Mesothelial cell of epicardium (in vitro differentiated cells): ENCODE data around the gene PEX5L. TPM values are rescaled to one million over a fixed set of nuclear protein-coding genes. Genes with fewer than 3 reads are reported as not detected.

Source experiments
- DNase-seq, 2 experiments: peaks; one replicate each; pipeline ENCODE4 v3.0.0; 2021; ENCODE audit warnings: low spot score in 2 of 2; ENCODE audit not compliant: unreplicated experiment in 2 of 2
- H3K27ac Mint-ChIP-seq: 2 replicates; pipeline ENCODE4 v1.8.0; 2021; ENCODE audit warnings: mixed read lengths
- H3K27me3 Mint-ChIP-seq: 2 replicates; pipeline ENCODE4 v1.8.0; 2021; ENCODE audit warnings: low read depth, mixed read lengths
- H3K36me3 Mint-ChIP-seq: 2 replicates; pipeline ENCODE4 v1.8.0; 2021; ENCODE audit warnings: mixed read lengths
- H3K4me1 Mint-ChIP-seq: 2 replicates; pipeline ENCODE4 v1.8.0; 2021; ENCODE audit warnings: mixed read lengths
- H3K4me3 Mint-ChIP-seq: 2 replicates; pipeline ENCODE4 v1.8.0; 2021; ENCODE audit warnings: mild to moderate bottlenecking, moderate library complexity, mixed read lengths
- H3K9me3 Mint-ChIP-seq: 2 replicates; pipeline ENCODE4 v1.8.0; 2021; ENCODE audit warnings: mixed read lengths
- total RNA-seq: library from RNA; stranded (reverse); gene quantifications from 3 replicates; pipeline ENCODE4 v1.2.1, GENCODE V29; 2021
- TF ChIP-seq, protein P1 (sequence below): fragments of 200-600 bp; sonication (generic); IDR thresholded peaks from one replicate; pipeline ENCODE4 v1.5.0; 2021; ENCODE audit warnings: antibody characterized with exemption; ENCODE audit not compliant: unreplicated experiment

The PEX5L gene
- total RNA-seq, 1 donor from 2014 or later: 0.04 TPM

DNA sequence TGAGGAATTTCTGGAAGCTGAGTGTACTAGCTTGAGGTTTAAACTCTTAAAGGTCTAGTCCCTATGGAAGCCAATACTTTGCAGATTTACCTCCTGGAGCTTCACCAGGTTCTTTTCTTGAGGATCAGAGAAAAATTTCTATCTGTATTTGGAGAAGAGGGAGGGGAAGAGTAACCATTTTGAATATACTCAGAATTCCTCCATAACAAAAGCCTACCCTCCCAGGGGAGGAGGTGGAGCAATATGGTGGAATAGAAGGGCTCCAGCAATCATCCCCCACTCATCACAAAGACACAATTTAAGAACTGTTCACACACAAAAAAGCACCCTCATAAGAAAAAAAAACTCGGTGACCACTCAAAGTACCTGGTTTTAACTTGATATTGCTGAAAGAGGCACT lies 36.0 kb upstream of the PEX5L start:
- Mint-ChIP-seq H3K27ac (no peak overlapping the region), H3K27me3 (no peaks in the 10 kb centered on the region), H3K4me3 (no peak overlapping the region), H3K36me3 (no peaks in the 10 kb centered on the region), H3K9me3 (no peaks in the 10 kb centered on the region), H3K4me1 (no peaks in the 10 kb centered on the region)
- TF ChIP-seq, protein P1, sequence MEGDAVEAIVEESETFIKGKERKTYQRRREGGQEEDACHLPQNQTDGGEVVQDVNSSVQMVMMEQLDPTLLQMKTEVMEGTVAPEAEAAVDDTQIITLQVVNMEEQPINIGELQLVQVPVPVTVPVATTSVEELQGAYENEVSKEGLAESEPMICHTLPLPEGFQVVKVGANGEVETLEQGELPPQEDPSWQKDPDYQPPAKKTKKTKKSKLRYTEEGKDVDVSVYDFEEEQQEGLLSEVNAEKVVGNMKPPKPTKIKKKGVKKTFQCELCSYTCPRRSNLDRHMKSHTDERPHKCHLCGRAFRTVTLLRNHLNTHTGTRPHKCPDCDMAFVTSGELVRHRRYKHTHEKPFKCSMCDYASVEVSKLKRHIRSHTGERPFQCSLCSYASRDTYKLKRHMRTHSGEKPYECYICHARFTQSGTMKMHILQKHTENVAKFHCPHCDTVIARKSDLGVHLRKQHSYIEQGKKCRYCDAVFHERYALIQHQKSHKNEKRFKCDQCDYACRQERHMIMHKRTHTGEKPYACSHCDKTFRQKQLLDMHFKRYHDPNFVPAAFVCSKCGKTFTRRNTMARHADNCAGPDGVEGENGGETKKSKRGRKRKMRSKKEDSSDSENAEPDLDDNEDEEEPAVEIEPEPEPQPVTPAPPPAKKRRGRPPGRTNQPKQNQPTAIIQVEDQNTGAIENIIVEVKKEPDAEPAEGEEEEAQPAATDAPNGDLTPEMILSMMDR: no peak
- no peak for DNase-seq

DNA sequence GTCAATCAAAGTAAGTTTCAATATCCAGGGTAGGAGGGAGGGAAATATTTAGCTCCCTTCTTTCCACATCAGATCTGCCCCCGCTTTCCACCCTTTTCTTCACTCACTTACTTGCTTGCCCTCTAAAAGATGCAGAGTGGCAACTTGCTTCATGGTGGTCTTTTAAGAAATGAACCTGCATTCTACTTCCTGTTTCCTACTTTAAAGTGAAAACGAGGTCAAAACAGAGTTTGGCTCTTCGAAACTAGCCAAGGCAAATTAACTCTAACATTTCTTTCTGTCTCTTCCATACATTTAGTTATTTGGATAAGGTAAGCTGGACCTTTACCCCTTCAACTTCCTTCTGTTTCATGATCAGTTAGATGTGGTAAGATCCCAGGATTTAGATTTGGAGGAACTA lies 34.2 kb upstream of the PEX5L start:
- TF ChIP-seq, protein P1: no peak
- Mint-ChIP-seq H3K36me3 (no peaks in the 10 kb centered on the region), H3K27ac (no peak overlapping the region), H3K4me1 (no peaks in the 10 kb centered on the region), H3K9me3 (no peaks in the 10 kb centered on the region), H3K4me3 (no peak overlapping the region), H3K27me3 (no peaks in the 10 kb centered on the region)
- DNase-seq: no peak

DNA sequence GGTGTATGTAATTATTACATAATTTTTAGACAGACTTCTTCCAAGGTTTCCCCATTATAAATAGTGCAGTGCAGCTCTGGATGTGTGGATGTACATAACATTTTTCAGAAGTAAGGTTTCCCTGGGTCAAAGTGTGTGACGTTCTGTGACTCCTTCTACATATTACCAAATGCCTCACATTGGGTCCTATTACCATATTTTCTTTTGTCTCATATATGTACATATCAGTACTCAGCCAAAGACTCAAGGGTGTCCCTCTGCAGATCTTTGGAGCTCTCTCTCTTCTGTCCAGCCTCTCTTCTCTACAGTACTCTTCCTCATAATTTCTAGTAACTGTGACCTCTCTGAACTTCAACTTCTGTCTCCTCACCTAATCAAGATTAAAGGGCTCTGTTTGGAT lies 31.3 kb upstream of the PEX5L start:
- Mint-ChIP-seq H3K4me3 (no peak overlapping the region), H3K27ac (no peak overlapping the region), H3K9me3 (no peaks in the 10 kb centered on the region), H3K4me1 (no peaks in the 10 kb centered on the region), H3K27me3 (no peaks in the 10 kb centered on the region), H3K36me3 (no peaks in the 10 kb centered on the region)
- TF ChIP-seq, protein P1: no peak
- no peak for DNase-seq

DNA sequence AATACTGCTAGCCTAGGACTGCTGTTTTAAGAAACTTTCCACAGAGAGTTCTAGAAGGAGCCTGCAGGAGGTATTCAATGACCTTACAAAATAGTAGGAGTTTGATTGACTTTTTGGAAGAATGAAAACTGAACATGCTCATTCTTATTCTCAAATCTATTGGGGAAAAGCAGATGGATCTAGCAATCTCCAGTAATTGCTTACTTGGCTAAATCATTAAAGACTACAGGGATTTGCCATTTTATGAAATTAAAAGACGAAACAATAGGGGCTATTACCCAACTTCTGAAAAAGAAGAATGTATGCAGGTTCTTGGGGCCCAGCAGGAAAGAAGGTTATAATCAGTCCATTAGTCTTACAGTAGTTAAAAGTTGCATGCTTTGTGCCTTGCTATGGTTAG lies 29.9 kb upstream of the PEX5L start:
- Mint-ChIP-seq H3K4me3 (no peak overlapping the region), H3K9me3 (no peaks in the 10 kb centered on the region), H3K27me3 (no peaks in the 10 kb centered on the region), H3K27ac (no peak overlapping the region), H3K36me3 (no peaks in the 10 kb centered on the region), H3K4me1 (no peaks in the 10 kb centered on the region)
- DNase-seq: no peak
- TF ChIP-seq, protein P1: no peak

DNA sequence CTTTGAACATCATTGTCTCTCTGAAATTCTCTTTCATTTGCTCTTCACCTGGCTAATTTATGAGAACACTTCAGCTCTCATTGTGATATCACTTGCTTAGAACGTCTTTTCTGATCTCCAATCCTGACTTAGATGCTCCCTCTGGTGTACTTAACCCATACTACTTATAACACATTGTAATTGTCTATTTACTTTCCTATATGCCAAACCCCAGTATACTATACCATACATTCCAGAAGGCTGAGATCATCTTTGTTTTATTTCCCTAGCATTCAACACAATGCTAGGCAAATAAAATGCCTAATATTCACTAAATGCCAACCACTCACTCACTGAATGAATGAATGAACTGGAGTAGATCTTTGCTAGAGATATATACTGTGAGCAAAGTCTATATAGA lies 27.0 kb upstream of the PEX5L start:
- H3K4me3 Mint-ChIP-seq: no peak overlapping the region
- TF ChIP-seq, protein P1: no peak
- H3K27ac Mint-ChIP-seq: no peak overlapping the region
- H3K4me1 Mint-ChIP-seq: no peaks in the 10 kb centered on the region
- H3K9me3 Mint-ChIP-seq: no peaks in the 10 kb centered on the region
- DNase-seq: no peak
- H3K27me3 Mint-ChIP-seq: peaks cover 3% of the 10 kb centered on the region
- H3K36me3 Mint-ChIP-seq: no peaks in the 10 kb centered on the region

DNA sequence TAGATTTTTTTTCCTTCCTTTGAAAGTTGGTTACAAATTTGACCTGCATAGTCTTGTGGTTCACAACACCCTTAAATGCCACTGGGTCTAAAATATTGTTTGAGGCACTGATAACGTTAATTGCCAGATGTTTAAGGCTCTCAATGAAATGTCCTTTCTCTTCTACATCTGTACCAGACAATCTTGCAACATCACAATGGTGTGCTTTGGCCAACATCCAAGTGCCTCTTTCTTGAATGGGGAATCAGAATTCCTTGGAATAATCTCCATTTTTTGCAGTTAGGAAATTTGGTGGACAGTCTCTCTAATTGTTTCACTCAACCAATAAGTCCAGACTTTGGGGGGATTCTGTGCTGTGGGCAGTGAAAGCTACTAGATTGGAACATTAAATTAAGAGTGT lies 26.0 kb upstream of the PEX5L start:
- no peaks in the 10 kb centered on the region for H3K36me3 Mint-ChIP-seq
- TF ChIP-seq, protein P1: no peak
- no peaks in the 10 kb centered on the region for H3K4me1 Mint-ChIP-seq
- H3K27ac Mint-ChIP-seq: no peak overlapping the region
- H3K4me3 Mint-ChIP-seq: no peak overlapping the region
- peaks cover 6% of the 10 kb centered on the region for H3K27me3 Mint-ChIP-seq
- DNase-seq: no peak
- H3K9me3 Mint-ChIP-seq: no peaks in the 10 kb centered on the region
